Gastrocnemius medialis (tissue), 4 donors: Measurements from ENCODE around the gene SORBS2.

Source experiments
- CTCF ChIP-seq, 5 experiments: fragments of 450-650 bp in 3 of 5; fragments of 200-600 bp in 2 of 5; sonication (generic) in 2 of 5; IDR thresholded peaks in 4 of 5; conservative IDR thresholded peaks in 1 of 5; 1 replicate in 4 of 5; 2 replicates in 1 of 5; pipeline ENCODE4 v1.5.1; 2016 to 2019; ENCODE audit warnings: antibody characterized with exemption in 5 of 5, mild to moderate bottlenecking in 3 of 5, moderate library complexity in 3 of 5
- POLR2A ChIP-seq, 2 donors: fragments of 450-650 bp; IDR thresholded peaks; one replicate each; pipeline ENCODE4 v1.6.1; 2017; ENCODE audit warnings: antibody characterized with exemption in 2 of 2, mild to moderate bottlenecking in 2 of 2, moderate library complexity in 2 of 2

GRCh38 chr4:185708348-185708747, 103.6 kb downstream of the SORBS2 start:
- TF ChIP-seq POLR2A (IDR thresholded peaks at IDR 0.05), result no peak
- no peak for TF ChIP-seq CTCF (IDR thresholded peaks at IDR 0.05 in 4 of 5, conservative IDR thresholded peaks at IDR 0.05 in 1 of 5)
